Ecto neural progenitor cell (in vitro differentiated cells): ENCODE data around the gene PZP.
"Not testable (repeated sequence)": the region's sequence is repeated elsewhere in the genome, so short reads cannot be mapped to it uniquely, and the experiment has no call there.

Experiments used
- DNase-seq: peaks from one replicate; pipeline ENCODE4 v3.0.0-alpha.2; 2018; ENCODE audit warnings: low spot score

The PZP gene

GRCh38 chr12:9208229-9208628, at the start of gene PZP:
PZP (minus strand) TSS chr12:9208395; CDS start chr12:9208341, 54 bp downstream.
- DNase-seq: no peak

- DNase-seq: no peak
Measured at GRCh38 chr12:9256758-9257405, 48.7 kb upstream of the PZP start.

- no peak for DNase-seq
Measured at GRCh38 chr12:9256341-9256740, 48.1 kb upstream of the PZP start.

DNA sequence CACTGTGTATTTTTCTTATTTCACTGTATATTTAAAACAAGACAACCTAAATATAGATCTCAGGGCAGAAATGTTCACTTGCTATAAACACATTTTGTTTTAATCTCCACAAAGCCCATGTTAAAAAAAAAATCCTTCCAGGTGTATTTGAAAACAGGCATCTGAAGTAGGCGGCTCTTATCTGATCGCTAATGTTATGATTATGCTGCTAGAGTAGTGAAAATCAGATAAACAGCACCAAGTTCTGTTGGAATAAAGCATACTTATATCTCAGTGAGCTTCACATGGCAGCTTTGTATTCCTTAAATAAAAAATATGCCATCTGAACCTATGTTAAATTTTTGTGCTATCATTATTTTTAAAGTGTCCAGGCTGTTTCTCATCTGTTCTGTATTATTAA, 47.6 kb upstream of the PZP start:
- DNase-seq: no peak

DNA sequence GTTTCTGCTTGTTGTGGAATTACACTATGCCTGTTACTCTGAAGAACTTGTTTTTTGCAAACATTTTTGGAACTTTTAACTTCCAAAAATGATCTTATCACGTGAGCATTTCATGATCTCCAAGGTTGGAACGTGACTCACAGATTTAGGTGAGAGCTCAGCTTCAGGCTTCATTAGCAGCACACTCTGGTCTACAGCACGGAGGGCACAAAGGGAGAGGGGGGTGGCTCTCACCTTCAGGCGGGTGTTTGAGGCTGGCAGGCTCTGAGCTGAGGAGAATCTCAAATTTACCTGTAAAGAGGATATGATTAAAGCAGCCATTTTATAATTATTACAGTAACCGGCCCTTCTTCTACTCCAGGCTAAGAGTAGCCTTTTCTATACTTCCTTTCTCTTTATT, 45.3 kb upstream of the PZP start:
- DNase-seq: no peak

DNA sequence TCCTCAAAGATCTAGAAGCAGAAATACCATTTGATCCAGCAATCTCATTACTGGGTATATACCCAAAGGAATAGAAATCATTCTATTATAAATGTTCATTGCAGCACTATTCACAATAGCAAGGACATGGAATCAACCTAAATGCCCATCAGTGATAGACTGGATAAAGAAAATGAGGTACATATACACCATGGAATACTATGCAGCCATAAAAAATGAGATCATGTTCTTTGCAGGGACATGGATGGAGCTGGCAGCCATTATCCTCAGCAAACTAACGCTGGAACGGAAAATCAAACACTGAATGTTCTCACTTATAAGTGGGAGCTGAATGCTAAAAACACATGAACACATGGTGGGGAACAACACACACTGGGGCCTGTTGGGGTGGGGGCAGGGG, 44.6 kb upstream of the PZP start:
- not testable (repeated sequence) for DNase-seq

DNA sequence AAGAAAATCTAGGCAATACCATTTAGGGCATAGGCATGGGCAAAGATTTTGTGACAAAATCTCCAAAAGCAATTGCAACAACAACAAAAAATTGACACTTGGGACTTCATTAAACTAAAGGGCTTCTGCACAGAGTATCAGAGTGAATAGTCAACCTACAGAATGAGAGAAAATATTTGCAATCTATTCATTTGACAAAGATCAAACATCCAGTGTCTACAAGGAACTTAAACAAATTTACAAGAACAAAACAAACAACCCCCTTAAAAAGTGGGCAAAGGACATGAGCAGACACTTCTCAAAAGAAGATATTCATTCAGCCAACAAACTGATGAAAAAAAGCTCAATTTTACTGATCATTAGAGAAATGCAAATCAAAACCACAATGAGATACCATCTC, 44.1 kb upstream of the PZP start:
- DNase-seq: no peak

DNA sequence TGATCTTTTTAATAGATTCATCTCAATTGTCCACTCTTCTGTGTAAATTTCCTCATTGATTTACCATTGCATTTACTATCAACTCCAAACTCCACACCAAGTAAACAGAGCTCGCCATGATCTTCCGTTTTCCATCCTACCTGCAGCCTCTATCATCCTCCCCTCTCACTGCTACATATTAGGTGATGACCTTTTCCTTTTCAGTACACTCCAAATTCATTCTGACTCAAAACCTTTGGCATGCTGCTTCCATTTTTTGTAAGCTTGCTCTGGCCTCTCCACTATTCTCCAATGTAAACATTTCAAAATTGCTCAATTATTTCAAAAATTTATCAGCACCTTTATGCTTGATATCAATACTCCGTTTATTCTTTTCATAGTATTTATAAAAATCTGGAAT, 40.2 kb upstream of the PZP start:
- DNase-seq: no peak

- no peak for DNase-seq
Measured at GRCh38 chr12:9244894-9245293, 36.7 kb upstream of the PZP start.

DNA sequence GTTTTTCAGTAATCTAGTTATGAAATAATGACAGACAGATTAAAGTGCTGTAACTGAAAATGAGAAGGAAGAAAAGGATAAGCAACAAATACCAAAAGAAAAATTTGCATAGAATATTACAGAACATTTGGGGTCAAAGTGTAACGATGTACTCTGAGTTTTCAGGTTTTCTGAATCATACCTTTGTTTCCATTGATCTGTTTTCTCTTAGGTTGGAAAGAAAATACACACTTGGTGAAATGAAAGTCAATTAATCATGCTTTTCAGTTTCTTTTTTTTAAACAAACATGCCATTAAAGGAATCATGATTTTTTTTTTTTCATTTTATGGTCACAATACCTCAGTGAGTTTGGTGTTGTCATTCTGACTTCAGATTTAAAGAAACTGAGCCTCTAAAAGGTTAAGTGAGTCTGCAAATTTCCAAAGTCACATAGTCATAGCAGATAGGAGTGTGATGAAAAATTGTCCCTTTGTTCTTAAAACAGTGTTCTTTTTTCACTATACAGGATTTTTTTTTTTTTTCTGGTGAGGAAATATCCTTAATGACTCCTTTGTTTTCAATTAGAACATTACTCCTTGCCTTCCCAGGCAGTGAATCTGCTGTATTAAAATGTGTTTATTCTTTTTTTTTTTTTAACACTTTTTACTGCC, 35.9 kb upstream of the PZP start:
- no peak for DNase-seq

DNA sequence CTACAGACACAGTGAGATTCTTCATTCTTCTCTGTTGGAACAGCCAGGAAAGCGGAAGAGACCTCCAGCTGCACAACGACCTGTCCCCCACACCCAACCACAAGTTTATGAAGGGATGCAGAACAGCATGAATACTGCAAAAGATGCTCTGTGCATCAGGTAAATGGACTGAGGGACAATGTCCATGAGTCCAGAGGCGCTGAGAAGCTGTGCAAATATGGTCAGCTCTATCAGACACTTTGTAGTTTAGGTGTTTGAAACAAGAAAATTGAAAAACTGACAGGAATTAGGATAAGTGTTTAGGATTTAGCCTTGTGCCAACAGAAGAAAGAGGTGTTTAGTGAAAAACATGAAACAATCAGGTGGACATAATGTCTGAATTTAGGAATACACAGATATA, 33.1 kb upstream of the PZP start:
- DNase-seq: no peak

- no peak for DNase-seq
Measured at GRCh38 chr12:9240776-9241175, 32.6 kb upstream of the PZP start.

DNA sequence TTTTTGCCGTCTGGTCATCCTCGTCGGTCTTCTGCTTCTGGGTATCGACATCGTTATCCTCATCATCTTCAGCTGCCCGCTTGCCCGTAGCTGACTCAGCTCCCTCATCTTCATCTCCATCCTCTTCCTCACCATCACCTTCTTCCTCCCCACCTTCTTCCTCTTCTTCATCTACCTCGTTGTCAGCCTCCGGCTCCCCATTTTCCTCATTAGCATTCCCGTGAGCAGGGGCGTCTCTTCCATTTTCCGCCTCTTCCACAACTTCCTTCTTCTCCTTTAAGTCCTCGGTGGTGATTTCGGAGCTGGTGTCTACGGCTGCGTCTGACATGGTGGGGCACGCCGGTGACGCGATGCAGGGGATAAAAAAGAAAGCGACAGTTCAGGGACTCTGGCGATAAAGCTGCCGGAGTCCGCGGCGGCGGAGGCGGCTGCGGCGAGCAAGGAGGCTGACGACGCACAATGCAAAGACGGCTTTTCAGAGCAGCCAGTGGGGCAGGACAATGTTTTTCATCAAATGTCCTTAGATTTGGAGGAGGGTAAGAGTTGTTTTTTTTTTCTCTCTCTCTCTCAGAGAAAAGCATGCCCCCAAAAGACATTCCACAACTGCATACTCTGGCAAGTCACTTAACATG, 31.9 kb upstream of the PZP start:
- DNase-seq: not testable (repeated sequence)

DNA sequence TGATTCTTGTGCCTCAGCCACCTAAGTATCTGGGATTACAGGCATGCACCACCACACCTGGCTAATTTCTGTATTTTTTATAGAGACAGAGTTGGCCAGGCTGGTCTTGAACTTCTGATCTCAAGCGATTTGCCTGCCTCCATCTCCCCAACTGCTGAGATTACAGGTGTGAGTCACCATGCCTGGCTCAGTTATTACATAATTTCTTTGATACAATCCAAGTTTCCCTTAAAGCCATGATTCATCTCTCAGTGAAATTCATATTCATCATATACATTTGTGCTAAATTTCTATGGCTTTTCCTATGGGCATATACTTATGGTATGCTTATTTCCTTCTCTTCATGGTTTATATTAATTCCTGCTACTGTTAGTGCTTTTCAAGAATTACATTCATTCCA, 29.1 kb upstream of the PZP start:
- DNase-seq: no peak

DNA sequence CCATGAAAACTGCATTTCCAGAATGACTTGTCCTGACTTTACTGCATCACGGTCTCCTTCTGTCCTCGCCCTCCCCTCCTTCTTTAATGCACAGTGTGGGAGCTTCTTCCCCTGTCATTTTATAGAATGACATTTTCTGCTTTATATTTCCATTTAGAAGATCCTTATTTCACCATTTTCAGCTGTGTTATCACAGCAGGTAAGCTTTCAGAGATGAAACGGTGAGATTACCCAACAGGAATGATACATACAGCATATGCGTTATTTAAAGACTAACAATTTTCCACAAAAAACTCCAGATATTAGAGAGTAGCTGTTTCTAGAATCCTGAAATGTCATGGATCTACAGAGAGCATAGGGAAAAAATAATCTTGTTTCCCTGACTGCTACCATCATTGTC, 27.3 kb upstream of the PZP start:
- DNase-seq: no peak

GRCh38 chr12:9227950-9228349, 19.8 kb upstream of the PZP start:
- no peak for DNase-seq

GRCh38 chr12:9223830-9224229, 15.6 kb upstream of the PZP start:
- no peak for DNase-seq

GRCh38 chr12:9221483-9221882, 13.3 kb upstream of the PZP start:
- no peak for DNase-seq

DNA sequence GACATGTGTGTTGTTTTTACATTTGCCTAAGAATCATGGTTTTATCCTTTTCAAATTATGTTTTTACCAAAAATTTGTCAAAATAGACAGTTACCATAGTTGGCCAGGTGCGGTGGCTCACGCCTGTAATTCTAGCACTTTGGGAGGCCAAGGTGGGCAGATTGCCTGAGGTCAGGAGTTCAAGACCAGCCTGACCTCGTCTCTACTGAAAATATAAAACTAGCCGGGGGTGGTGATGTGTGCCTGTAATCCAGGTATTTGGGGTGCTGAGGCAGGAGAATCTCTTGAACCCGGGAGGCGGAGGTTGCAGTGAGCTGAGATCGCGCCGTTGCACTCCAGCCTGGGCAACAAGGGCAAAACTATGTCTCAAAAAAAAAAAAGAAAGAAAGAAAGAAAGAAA, 12.8 kb upstream of the PZP start:
- not testable (repeated sequence) for DNase-seq

- no peak for DNase-seq
Measured at GRCh38 chr12:9214534-9214933, 6.3 kb upstream of the PZP start.

GRCh38 chr12:9211687-9212086, 3.5 kb upstream of the PZP start:
- no peak for DNase-seq

- DNase-seq: no peak
Measured at GRCh38 chr12:9204380-9204779, 3.8 kb downstream of the PZP start.

- no peak for DNase-seq
Measured at GRCh38 chr12:9198012-9198411, 10.2 kb downstream of the PZP start.

DNA sequence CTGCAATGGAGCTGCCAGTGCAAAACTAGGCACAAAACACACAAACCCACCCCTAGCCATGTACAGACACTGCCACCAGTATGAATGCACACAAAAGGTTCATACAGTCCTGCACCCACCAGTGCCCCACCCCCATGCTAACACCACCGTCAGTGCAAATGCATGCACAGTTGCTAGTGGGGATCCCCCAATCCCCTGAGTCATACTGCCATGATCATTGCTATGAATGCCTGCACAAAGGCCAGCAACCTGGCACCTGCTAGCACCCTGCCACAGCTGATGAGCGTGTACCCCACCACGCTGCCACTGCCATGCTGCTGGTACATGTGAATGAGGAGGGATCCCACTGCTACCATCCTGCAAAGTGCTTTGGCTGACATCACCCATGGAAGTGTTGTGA, 23.9 kb downstream of the PZP start:
- DNase-seq: no peak
